GM18858 (cell line): ENCODE data around the gene ABCB9.
"Not testable (repeated sequence)": the region's sequence is repeated elsewhere in the genome, so short reads cannot be mapped to it uniquely, and the experiment has no call there.

Experiments
- ATAC-seq: cut with Tn5 transposase; IDR thresholded peaks from one replicate; pipeline ENCODE4 v1.9.1; 2021; ENCODE audit not compliant: unreplicated experiment

The ABCB9 gene

DNA sequence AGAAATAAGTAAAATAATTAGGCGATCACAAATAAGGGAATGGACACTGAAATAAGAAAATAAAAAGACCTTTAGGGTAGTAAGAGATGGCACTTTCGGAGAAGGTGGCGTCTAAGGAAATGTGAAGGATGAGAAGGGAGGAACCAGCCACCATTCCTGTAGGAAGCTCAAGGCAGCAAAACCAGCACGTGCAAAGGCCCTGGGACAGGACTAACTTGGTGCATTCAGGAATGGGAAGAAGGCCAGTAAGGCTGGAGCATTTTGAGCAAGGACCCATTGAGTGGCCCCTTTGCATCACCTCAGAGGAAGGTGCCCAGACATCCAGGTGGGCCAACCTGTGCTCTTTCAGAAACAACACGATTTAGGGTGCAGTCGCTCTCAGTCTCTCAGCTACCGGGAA is 69.6 kb downstream of the ABCB9 start:
- no peak for ATAC-seq

DNA sequence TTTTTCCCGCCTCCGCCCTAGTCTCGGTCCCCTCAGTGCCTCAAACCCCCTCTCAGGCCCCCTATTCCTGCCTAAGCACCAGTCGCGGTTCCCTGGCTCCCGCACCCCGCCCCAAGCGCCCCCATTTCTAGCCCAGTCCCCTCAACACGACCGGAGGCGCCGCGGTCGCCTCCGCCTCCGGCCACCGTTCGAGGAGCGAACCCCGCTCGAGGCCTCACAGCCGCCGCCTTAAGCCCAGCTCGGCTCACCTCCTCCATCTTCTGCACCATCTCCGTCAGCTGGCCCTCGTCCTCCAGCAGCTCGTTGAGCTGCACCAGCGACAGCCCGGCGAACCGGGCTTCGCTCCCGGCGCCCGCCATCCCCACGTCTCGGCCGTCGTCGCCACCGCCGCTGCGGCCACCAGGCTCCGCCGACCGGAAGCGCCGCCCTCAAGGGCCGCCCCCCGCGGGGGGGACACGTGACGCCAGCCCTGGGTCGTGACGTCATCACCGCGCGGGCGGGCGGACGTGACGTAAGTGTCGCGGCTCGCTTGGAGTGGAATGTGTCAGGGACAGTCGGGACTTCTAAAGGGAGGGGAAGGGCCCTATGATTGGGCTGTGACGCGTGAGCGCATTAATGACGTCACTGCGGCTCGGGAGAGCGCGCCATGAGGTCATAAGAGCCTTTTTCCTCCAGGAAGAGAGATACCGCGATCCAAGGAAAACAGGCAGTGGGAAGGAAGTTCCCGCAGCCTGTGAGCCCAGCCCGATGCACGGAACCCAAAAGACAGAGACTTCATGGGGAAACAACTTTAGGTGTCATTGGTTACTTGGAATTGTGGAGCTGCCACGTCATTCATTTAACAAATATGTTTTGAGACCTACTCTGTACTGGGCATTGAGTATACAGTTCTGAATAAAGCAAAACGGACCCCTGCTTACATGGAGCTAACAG is 70.3 kb downstream of the ABCB9 start, which contains the start of gene VPS37B:
VPS37B (minus strand) TSS at position 421 of the 933 bp plus-strand sequence; CDS start at position 359, 62 bp downstream.
- no peak for ATAC-seq

DNA sequence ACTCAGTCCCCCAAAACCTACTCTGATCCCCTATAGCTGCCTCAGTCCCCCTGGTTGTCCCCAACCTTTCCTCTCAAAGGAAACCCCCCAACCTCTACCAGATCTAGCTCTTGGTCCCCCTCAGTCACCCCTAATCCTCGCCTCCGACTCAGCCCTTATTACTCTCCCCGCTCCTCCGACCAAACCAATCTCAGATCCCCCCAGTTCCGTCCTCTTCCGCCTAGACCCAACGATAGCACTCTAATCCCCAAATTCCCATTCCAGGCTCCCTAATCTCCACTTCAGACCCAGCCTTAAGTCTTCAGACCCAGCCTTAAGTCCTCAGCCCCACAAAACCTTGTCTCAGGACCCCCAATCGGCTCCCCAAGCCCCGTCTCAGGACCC is 71.0 kb downstream of the ABCB9 start:
- ATAC-seq: no peak

DNA sequence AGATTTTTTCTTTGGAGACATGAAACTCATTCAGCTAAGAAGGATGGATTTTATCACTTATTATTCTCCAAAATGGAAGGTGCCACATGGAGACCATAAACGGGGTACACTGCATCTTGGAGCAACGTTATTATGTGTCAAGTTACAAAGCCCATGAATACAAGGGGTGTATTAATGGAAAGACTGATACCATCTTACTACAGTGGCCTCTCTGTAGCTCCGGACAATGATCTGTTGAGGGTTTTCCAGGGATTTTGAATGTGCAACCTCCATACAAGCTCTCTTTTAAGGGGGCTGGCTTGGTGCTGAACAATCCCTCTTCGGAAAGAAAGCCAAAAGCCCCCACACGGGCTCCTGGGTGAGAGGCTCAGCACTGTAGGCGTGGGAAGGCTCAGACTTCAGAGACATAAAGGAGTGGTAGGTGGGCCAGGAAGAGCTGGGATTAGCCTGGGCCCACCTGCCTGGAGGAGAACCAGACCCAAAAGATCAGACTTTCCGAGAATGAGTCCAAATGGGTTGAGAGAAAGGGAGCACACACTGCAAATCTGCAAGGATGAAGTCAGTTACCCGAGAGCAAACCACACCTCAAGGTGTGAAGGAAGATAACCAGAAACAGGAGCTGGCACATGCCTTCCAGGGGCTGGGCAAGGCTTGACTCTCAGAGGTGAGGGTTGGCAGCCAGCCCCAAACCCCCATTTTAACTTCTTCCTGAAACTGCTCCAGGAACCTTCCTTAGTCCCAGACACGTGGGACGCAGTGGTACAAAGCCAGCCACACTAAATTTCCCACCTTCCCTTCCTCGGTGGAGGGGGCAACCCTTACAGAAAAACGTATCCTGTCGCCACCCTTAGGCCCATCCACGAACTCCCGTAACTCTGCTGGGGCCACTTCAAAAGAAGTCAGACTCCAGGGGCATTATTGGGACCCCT is 71.8 kb downstream of the ABCB9 start:
- no peak for ATAC-seq

DNA sequence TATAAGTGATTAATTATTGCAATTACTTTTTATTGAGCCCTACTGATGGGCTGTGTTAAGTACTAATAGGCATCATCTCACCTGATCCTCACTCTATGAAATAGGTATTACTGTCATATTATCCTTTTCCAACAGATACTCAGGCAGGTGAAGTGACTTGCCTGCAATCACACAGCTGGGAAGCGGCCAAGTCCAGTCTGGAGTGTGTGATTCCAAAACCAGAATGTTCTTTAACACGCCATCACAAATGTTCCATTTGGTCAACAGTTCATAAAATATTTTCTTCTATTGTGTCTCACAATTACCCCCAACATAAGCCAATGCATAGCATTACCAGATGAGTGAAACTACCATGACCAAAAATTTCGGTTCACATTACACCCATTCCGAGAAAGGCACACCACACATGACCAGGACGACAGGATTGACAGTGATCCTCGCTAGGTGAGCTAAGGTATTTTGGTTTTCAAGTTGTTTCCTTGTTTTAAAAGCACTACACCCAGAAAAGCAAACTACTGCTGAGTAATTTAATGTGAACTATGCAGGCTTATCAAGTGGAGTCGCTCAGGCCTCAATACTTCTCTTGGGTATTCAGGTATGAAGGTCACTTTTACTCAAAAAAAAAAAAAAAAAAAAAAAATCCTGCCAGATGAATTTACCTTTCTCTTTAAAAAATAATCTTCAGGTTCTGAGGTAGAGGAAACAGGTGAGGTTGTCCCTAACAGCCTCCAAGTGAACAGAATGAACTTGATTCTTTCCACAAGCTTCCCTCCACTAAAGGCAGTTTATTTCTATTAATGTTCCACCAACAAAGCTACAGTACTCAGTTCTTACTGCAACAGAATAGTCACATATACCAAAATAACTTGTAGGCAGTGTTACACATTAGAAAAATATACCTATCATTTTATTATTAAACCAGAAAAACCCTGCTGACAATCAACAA is 72.8 kb downstream of the ABCB9 start:
- ATAC-seq: no peak

DNA sequence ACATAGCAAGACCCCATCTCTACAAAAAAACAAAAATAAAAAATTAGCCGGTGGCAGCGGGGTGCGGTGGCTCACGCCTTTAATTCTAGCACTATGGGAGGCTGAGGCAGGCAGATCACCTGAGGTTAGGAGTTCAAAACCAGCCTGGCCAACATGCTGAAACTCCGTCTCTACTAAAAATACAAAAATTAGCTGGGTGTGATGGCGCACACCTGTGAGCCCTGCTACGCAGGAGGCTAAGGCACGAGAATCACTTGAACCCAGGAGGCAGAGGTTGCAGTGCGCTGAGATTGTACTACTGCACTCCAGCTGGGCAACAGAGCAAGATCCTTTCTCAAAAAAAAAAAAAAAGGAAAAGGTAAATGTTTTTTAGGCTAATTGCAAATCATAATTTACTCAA is 73.5 kb downstream of the ABCB9 start:
- ATAC-seq: not testable (repeated sequence)

DNA sequence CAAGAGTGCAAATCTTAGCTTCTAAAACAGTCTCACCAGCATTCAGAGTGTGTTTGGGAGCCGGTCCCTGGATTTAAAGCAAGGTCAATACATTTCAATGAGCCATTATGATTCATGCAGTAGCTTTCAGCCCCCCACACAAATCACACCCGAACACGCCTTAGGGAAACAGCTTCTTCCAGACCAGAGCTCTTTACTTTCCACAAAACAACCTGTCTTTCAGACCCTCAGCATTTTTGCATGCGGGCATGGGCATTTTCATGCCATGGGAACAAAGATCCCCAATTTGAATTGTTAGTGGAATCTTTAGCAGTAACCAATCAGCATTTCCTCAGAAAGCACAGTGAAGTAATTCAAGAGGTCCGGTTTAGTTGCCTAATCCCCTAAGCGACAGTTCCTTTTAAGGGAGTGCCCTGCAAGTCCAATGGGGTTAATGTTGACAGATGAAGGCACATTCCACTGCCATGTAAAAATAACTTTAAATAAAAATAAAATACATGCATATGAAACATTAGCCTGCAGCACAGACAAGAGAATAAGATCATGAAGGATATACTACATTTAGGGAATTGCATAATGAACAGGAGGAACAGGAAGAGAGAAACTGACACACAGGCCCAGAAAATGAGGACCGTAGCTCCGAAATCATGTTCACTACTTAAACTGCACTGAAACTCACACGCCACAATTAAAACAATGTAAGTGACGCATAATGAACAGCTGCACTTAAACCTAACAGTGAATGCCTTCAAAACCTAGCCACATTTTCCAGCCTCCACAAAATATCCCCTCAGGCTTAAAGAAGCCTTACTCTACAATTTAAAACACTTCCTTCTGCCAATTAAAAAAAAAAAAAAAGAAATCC is 74.4 kb downstream of the ABCB9 start:
- ATAC-seq: no peak

DNA sequence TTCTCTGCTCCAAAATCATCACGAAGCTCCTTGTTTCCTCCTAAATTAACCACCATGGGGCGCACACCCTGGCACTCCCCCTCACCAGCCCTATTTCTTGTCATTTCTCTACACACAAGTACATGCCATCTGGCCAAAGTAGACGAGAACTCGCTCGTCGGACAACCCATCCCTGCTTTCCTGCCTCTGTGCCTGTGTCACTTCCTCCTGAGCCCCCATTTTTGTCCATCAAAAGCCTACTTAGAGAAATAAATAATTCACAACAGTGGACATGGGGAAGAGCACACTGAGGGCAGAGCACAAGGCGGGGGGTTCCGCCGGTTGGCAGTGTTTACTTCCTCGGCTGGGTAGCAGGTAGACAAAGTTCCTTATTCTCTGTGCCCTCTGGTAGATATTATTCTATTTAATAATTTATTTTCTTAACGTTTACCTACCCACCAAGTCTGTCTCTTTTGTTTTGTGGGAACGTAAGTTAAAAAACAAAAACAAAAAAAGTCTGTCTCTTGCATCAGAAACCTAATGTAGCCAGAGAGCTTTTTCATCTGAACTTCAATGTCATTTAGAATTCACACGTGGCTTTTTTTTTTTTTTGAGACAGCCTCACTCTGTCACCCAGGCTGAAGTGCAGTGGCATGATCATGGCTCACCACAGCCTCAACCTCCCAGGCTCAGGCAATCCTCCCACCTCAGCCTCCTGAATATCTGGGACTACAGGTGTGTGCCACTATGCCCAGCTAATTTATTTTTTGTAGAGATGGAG is 76.3 kb downstream of the ABCB9 start:
- no peak for ATAC-seq

DNA sequence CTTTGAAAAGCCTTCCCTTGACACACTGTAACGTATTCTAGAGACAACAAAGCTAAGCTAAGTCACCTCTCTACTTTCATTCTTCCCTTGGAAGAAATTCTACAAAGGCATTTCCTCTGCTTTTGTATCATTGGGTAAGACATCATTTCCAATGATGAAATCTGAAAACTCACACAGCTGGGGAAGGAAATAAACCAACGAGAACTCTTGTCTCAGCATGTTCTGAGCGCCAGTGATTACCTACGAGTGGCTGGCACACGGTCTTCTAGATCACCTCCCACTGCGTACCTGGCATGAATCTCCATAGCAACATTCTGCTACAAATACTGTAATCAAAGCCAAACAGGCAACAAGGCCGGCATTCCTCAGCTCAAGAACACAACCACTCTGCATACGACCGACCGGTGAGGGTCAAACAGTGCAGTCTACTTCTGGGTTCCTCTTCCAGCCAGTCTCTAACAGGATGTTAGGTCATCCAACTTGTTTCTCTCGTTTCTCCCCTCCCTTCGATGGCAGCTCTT is 78.0 kb downstream of the ABCB9 start:
- ATAC-seq: no peak

DNA sequence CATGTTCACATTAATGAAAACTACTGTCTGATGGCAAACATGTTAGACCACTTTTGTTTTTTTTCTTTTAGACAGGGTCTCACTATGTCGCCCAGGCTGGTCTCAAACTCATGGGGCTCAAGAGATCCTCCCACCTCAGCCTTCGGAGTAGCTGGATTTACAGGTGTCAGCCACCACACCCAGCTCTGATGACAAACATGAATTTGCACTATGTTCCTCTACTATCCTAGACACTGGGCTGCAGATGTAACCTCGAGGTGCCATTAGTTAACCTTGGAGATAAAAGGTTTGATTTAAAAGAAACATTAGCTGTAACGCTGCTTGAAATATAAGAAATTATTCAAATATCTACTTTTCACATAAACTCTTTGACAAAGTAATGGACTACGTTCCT is 78.4 kb downstream of the ABCB9 start:
- ATAC-seq: no peak

DNA sequence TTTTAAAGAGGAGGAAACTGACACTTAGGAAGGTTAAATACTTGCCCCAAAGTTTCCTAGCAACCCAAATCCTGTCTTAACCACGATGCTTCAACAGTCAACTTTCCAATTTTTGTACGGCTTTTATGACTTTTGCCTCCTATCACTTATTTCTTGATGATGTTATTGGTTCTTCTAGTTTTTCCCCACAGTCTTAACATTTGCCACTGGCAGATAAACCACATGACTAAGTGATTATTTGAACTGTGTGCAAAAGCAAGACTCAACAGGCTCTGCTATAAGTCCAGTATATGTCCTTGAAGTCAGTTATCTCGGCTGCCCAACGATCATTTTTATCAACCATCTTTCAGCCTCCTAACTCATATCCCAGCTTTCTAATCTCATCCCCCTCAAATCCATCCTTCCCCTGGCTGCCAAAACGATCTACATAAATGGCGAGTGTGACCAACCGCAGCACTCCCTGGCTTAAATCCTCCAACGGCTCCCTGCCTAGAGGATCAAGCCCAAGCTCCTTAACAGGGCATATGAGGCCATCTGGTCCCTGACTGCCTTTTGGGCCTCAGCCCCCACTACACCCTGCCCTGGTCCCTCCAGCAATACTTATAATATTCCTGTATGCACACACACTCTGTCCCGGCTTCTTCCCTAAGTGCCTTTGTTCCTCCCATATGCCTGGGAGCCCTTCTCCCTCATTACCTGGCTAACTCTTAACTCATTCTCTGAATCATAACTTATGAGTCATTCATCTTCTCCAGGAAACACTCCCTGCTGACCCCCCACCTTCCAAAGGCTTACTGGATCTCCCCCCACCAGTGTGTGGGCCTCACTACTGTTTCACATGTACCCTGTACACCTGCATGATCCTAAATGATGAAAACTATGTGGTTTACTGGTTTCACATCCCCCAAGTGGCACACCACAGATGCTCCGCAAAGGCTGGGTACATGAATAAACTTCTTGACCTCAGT is 79.1 kb downstream of the ABCB9 start:
- ATAC-seq: peak; percentile 70

DNA sequence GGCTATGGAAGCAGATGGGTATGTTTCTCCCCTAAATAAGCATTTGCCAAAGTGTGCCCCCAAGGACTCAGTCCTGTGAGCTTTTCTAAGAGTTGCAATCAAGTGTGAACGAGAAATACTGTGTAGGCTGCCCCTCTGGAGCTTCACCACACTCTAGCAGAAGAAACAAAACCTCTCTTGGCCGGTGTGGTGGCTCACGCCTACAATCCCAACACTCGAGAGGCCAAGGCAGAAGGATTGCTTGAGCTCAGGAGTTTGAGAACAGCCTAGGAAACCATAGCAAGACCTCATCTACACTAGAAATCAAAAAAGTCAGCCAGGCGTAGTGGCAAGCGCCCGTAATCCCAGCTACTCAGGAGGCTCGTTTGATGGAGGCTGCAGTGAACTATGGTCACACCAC is 80.1 kb downstream of the ABCB9 start:
- ATAC-seq: no peak

DNA sequence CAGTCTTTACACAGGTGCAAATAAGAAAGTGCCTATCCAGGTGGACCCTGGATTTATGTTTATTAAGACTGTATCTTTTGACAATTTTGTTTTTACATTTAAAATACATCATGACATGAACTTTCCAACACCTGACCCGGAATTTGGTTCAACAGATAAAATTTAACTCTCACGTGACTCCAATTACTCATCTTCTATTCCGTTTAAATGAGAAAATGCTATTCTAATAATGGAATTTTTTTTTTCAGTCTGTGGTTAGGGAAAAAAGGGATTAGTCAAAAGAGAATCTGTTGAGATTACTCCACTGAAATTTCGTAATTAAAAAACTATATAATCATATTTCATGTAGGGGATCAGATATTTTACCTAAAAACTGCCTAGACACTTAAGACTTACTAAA is 81.4 kb downstream of the ABCB9 start:
- no peak for ATAC-seq

DNA sequence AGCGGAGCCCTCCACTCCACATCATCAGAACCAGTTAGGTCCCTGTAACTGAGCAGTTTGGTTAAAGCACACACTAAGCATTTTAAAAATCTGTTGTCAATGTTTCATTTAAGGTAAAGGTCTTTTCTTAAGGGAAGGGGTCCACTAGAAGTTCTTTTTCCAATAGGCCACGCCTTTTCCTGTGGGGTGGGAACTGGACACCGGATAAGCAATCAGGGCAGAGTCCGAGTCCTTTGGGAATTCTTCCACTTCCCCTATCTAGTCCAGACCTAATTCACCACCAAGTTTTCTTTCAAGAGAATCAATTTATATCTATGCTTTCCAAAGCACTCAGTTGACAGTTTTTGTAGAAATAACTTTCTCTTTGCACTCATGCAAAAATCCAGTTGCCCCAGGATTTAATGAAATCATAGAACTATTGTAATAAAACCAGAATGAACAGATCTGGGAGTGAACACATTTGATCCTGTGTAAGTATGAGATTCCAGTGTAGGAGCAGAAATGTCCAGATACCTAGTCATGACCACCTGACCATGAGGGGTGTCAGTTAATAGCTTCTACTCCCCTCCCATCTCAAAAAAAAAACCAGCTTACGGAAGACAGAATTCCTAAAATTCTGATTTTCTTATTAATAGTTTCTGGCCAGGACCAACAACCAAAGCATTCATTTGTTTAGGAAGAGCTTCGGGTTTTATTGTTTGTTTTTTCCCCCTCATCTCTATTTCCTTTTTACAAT is 82.0 kb downstream of the ABCB9 start:
- no peak for ATAC-seq

DNA sequence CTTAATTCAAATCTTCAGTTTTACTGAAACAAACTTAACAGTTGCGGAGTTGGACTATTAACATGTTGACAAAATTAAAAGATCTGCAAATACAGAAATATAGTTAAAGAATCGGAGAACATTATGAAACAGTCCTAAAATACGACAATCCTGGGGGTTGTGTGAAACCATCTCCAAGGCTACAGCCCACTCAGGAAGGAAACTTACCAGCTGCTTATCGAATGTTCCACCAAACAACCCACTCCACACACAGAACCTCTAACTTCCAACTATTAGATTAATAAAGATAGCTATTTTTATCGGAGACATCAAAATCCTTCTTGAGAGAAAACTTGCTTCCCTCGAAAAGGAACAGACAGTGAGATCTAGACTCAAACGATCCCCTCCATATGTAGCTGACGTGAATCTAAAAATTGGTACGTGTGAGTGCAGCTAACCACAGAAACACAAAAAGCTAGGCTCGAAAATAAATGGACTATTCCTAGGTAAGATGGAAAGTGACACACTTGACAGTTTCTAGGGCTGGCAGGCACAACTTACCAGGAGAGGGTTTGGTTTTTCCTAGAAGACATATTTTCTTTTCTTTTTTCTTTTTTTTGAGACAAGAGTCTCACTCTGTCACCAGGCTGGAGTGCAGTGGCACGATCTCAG is 83.2 kb downstream of the ABCB9 start:
- no peak for ATAC-seq

DNA sequence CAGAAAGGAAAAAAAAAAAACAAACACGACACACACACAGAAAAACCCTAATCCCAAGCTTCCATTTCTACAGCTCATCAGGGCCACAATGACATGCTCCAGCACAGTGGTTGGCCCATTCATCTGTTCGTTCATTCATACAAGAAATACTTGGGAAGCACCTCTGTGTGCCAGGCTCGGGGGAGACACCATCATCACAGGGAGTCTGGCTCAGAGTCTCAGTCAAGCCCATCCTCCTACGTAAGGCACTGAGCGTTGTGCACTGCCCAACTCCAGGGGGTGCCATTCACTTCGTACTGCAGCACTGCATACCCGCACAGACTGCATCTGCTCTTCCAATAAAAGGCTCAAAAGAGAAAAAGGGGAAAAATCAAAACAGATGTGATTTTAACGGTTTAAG is 85.6 kb downstream of the ABCB9 start:
- no peak for ATAC-seq
